SHP77 (cell line): ENCODE results near the gene LMO1.
A peak's percentile ranks its signal among the peaks of the same experiment; 100 is the strongest.

Source experiments
- DNase-seq, 2 experiments: peaks; one replicate each; lab custom pipeline; 2025; lab: John Stamatoyannopoulos, UW

The LMO1 gene

DNA sequence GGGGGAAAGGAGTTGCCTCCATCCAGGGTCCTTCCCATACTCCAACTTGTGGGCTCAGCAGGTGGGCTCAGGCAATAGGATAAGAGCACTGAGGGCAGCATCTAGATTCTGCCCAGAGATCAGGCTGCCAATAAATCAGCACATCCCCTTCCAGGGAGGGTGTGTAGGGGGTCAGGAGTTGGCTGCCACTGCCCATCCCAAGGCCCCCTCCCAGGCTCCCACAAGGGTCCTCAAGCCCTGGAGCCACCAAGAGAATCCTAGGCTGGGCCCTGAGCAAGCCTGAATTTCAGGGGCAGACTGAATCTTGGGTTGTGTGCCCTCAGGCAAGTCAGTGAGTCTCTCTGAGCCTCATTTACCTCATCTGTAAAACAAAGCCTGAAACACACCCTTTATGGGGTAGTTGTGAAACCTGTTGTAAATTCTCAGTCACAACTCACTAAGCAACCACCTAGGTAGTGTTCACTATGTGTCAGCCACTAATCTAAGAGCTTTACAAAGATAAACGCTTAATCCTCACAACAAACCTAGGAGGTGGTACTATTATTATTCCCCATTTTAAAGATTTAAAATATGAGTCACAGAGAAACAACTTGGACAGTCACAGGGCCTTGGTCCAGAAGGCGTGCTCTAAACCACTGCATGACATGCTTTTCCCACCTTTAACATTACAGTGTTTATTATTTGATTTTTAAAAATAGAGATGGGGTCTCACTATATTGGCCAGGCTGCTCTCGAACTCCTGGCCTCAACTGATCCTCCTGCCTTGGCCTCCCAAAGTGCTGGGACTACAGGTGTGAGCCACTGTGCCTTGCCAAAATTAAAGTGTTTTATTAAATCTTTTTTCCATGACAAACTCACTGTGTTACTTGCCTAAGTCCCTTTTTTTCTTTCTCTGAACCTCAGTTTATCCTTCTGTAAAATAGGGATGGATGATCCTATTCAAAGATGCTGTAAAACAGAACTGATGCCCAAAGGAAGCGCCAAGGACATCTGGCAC, 36.2 kb downstream of the LMO1 start:
- no peak for DNase-seq

DNA sequence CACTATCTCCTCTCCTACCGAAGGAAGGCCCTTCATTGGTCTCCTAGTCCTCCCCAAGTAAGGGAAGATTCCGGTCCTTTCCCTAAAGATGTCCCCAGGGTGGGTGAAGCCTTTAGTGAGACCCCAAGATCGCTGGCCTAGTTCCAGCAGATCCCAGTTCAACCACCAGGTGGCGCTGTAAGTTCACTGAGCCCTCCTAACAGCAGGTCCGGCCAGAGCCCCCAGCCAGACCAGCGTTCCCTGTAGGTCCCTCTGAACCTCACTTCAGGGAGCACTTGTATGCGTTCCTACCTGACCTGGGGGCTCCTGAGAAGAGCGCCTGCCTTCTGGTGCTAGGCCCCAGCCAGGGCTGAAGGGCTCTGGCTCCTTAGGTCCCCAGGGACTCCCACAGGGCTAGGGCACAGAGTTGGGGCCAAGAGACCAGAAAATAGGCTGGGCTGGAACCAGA, 38.1 kb downstream of the LMO1 start:
- DNase-seq, result peak; percentile 8 to 19

DNA sequence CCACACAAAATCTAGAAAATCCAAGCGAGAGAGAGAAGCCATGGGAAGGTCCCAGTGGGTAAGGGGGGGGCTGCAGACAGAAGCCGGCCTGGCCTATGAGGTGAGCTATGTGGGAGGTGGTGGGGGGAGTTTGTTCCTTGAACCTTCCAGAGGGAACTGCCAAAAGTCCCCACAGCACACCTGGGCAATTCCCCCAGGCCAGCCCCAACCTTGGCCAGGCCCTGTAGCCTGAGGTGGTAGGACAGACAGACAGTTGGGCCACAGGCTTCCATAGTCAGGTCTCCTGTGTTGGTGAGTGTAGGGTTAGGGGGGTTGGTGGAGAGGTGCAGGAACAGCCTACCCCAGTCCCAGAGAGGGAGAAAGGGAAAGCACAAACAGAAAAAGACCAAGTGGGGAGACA, 39.0 kb downstream of the LMO1 start:
- DNase-seq, result no peak

DNA sequence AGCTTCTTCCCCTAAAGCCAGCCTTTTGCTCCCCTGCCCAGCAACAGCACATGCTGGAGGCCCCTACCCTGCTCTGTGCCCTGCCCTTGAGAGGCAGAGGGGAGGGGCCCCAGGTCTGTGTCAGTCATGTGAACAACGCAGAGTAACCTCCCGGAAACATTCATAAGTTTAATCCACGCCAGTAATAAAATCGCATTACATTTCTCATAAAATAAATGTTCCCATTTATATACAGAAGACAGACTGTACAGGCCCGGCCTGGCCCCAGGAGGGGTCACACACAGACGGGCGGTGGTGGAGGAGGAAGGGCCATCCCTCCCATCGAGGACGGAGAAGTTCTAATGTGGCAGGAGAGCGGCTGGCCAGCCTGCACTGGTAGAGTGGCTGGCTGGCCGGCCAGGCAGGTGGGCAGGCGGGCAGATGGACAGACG, 39.5 kb downstream of the LMO1 start:
- no peak for DNase-seq

DNA sequence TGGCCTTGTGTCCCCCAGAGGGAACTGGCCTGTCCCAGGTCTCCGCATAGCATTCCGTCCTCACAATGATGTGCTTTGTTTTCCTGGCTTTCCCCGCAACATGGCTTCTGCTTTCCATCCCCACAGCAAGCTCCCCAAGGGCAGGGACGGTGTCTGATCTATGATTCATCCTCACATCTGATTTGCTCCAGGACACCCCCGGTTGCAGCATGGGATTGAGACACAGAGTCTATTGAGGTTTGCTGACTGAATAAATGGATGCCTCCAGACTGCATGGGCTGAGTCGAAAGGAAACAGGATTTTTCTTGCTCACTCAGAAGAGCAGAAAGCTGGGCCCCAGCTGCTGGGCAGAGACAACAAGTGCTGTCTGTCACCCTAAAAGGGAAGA, 40.2 kb downstream of the LMO1 start:
- DNase-seq, result no peak

DNA sequence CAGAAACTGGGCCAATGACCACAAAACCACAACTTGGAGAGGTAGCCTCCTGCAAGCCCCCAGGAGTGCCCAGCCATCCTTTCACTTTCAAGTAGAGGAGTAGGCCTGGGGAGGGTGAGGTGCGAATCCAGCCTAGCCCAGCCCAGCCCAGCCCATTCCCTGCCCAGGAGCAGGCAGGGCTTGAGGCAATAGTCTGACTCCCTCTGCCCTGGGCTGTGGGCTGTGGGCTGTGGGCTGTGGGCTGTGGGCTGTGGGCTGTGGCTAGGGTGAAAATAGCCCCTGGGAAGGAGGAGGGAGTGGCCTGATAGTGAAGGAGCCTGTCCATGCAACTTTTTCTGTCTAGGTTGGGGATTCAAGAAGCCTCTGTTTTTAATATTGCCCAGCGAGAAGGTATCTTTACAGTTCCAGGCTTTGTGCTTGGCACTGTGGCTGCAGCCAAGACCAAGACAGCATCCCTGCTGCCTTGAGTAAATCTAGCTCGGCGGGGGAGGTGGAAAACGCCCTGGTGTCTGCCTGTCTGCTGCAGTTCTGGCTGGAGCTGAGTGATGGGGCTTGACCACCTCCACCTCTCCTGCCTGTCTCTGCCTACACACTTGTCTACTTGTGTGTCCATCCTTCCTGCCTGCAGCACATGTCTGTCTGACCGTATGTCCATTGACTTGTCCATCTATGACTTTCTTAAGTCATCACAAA, 40.7 kb downstream of the LMO1 start:
- DNase-seq, result no peak

DNA sequence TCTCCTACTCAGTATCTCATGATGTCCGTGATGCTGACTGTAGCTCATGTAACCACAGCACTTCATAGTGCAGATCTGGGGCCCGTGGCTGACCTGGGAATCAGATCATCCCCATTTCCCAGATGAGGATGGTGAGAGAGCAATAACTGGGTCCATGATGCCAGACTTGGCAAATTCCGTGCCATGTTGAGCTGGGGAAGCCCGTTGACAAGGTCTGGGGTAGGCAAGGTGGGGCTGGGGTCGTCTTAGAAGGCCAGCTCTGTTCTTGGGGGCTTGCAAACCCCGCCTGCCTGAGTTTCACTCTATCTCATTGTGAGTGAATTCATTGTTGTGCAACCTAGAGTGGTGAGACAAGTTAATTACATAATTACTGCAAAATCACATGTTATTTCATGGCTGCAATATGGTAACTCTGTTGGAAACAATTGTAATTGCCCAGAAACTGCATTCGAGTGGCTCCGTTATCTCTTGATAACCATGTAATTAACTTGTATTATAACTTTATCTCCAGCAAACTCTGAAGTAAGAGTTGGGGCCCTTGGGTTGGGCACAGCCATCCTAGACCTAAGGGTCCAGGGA, 41.7 kb downstream of the LMO1 start:
- DNase-seq, result no peak

DNA sequence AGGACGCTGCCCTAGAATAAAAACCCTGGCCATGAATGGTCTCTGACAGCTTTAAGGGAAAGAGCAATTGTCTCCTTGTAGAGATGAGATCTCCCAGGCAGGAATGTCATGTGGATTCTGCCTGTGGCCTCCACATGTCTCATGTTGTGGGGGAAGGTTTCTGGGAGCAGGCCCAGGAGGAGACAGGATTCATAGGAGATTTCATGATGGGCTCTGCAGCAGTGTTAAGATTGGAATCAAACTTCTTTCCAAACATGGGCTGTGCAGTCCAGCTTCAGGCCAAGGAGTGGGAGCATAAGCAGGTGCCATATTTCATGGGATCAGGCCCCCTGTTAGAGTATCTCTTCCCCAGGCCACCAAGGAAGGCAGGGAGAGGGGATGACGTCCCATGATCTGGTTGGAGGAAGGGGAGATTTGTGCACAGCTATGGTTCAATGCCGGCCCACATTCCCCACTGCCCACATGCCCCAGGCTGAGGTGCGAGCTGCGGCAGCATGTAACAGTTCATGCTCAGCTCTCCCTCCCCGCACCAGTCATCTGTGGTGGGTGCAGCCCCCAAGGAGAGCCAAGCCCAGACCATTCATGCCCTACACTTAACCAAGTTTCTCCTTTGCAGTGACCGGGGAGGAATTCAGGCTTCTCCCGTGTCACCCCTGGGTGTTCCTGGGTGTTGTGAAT, 42.5 kb downstream of the LMO1 start:
- no peak for DNase-seq

DNA sequence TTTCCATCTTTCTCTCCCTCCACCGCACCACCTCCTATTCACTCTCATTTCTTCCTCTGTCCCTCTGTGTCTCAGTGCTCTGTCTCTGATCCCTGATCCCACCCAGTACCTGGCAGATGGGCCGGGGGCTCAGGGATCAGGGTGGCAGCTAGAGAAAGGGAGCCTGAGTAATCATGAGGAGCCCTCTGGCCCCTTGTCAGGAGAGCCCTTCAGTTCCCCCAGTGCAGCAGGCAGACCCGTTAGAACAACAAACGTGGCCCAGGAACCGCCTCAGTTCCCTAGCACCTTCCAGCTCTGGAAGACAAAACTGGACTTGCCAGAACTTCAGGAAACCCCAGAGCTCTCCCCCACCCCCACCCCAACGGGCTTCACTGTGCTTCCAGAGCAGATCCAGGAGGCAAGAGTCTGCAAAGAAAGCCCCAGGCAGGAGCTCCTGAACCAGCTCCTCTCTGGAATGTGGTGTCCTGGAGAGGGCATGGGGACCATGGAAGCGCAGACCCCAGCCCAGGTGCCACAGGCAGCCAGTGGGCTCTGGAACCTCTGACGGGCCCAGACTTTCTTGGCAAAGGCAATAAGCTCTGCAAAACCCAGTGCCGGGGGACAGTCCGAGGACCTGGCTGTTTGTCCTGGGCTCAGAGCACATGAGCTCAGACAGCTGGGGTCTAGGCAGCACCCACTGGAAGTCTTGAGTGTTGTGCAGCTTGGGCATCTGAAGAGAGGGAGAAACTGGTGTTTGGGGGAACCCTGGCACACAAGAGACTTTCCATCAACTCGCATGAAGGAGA, 43.2 kb downstream of the LMO1 start:
- no peak for DNase-seq

DNA sequence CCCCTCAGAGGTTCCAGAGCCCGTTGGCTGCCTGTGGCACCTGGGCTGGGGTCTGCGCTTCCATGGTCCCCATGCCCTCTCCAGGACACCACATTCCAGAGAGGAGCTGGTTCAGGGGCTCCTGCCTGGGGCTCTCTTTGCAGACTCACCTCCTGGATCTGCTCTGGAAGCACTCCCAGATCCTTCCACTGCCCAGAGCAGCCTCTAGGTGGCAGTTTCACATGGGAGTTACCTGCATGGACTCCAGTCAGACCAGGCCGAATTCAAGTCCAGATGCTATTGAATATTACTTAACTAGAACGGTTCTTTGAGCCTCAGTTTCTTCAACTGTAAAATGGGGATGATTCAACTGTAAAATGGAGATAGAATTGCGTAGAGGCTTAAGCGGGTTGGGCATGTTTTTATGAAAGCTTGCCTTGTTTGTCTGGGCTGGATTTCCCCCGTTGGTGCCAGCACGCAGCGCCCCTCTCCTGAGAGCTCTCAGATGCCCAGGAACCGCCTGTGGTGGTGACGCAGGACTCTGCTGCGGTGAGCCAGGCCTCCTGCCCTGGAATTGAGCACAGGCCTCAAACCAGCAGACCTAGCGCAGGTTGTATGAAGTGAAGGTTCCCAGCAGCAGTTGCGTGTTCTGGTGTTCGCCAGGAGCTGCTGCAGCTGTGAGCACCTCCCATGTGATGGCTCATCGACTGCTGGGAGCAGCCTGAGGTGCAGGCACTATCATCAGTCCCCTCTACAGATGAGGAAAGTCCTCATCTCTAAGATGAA, 44.2 kb downstream of the LMO1 start:
- DNase-seq, result peak; percentile 1 to 29

DNA sequence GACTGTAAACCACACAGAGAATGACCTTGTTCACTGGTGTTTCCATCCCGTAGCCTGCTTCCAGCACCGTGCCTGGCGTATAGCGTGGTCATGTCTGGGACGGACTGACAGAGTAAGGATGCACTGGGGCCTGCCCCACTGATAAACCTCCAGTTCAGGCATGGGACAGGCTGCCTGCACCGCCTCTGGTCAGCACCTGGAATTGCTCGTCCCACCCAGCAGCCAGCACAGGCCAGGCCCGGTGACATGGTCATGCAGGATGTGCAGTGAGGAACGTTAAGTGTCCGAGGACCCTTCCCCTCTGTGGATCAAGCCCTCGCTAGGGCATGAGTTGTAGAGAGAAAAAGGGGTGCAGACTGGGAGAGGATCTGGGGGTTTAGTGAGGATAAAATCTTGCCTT, 44.8 kb downstream of the LMO1 start:
- DNase-seq, result no peak

DNA sequence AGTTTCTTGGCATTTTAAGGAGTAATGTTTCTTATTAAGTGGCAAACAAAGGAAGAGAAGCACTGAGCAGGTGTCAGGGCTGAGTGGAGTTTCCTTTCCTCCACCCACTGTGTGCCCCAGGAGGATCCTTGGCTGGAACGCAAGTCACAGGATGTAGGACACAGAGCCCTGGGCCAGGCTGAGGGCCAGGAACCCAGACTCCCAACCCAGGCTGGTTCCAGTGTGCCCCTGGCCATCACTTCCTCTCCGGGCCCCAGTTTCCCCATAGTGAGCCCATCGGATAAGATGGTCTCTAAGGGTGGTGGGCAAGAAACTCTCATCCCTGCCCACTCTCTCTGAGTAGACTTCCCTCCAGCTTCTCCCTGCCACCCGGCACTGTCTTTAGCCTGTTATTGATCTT, 45.3 kb downstream of the LMO1 start:
- DNase-seq, result no peak

DNA sequence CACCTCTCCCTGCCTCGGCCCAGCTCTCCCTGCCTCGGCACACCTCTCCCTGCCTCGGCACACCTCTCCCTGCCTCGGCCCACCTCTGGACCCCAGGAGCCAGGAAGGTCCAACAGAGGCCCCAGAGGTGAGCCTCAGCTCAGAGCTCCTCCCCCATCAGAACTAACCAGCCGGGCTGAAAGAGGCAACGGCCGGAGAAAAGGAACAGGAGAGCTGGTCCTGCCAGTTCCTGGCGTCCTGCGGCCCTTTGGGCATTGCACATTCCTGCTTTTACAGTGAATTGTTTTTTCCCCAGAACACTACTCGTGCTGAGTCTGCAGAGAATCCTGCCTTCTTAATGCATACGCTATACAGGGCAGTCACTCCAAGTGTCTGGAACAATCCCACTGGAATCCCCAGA, 45.8 kb downstream of the LMO1 start:
- no peak for DNase-seq

DNA sequence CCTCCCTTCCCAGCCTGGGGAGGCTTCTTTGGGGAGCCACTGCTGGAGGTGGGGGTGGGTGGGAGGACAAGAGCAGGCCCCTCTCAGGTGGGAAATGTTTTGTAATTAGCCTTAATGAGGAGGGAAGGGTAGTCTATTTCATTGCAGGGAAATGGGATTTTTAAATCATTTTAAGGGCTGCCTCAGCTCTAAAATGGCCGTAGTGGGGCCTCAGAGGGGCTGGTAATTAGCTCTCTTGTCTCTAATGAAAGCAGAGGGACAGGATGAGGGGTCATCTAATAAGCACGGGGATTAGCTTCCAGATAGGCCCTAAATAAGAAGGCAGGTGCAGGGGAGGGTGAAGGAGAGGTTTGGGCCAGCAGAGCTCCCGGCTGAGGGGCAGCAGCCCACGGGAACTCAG, 46.5 kb downstream of the LMO1 start:
- no peak for DNase-seq

DNA sequence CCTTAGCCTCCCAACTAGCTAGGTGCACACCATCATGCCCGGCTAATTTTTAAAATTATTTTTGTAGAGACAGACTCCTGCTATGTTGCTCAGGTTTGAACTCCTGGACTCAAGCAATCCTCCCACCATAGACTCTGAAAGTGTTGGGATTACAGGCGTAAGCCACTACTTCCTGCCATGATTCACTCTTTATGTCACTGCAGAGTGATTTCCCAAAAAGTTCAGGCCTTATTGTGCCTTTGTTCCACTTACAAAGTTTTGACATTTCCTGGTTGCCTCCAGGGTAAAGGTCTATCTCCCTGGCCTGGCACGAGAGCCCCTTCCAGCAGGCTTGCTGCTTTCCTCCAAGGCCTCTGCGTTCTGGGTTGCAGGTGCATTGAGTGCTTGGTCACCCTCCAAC, 50.3 kb downstream of the LMO1 start:
- no peak for DNase-seq

DNA sequence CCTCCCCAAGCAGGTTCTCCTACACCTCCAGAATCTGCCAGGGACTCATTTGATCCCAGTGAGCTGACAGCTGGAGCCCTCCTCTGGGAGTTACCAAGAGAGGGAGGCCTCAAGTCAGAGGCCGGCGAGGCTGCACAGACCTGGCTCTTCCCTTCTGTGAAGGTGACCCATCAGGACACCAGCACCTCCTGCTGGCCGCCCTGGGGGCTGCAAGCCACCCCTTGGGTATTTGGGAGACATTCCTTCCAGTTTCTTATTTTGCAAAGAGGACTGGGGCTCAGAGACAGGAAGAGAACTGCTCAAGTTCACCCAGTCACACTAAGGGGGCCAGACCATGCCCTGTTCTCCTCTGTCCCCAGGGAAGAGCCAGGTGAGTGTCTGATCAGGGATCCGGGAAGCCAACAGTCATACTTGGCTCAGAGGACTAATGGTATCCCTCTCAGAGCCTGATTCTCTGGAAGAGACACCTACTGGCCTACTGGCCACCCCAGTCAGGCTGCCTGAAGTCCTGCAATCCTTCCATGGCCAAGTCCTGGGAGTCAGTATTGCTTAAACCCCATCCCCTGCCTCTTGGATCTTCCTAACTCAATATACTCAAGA, 54.4 kb downstream of the LMO1 start:
- no peak for DNase-seq

DNA sequence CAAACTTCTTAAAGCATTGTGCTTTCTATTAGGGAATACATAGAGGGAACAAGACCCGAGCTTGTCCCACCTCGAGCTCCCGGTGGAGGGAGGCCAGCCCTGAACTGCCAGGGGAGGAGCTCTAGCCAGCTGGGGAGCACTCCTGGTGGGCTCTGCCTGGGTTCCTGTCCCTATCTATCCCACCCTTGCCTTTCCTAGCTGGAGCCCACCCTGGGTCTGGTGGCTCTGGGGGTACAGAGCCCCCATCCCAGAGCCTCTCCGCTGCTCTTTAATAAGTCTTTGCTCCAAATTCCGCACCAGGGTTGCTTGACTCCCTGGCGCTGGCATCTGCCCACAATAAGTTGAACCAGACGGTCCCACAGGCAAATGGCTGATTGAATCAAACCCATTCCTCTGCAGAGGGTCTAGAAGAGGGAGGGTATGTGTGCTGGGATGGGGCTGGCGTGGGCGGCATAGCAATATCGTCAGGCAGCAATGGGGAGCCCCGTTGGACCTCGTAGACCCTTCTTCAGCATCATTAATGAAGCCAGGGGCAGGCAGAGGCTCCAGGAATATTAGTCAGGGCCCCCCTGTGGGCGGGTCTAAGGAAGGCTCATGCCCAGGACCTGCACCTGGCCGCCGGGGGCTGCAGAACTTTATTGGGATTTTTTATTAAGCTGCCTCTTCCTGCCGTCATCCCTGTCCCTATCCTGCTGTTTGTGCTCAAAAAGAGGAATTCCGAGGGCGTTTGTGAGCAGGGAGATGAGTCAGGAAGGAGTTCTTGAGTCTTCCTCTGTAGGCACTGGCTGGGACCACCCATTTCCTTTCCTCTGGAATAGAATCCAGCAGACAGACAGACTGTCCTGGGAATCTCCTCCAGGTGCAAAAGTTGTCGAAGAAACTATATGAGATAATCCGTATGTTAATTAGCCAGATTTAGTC, 56.3 kb downstream of the LMO1 start:
- no peak for DNase-seq

DNA sequence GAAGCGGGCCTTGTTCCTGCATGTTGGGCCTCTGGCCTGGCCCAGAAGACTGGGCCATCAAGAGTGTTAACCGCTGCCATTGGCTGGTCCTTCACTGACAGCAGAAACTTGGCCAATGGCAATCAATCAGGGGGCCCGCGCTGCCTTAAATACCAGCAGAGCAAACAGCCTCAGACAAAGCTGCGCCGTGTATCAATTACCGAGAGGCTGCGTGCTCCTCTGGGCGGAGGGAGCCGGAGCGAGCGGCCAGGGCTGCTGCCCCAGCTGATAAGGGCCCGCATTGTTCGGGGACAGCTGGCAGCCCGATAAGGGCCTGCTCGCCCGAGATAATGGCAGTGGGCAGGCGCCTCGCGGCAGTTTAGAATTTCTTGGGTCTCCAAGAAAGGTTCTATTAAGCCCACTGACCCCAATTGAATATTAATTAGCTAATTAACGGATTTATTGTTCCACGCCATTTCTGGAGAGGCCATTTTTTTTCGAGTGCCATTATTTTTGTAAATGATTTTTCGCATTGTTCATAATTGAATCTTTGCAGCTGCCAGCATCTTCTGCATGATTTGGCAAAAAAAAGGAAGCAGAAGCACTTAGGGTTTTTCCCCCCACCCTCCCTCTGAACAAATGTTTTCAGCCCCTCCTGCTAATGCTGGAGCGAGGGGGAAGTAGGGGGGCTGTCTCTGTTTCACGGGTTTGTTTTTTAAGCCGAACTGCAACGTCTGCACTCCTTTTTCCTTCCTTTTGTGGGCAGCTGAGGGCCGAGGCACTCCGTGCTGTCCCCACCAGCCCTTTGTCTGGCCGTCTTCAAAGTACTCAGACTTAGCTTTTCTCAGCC, 57.2 kb downstream of the LMO1 start:
- no peak for DNase-seq
